Uterus (tissue), 4 donors: Measurements from ENCODE around the gene NRF1. TPM values are rescaled to one million over a fixed set of nuclear protein-coding genes. Genes with fewer than 3 reads are reported as not detected.

Experiments used
- DNase-seq, 2 donors: peaks; one replicate each; pipeline ENCODE4 v3.0.0-alpha.2; 2019 to 2020
- H3K27ac ChIP-seq, 2 donors: fragments of 200-600 bp; sonication (generic); 1 replicate in 1 of 2; 2 replicates in 1 of 2; pipeline ENCODE4 v1.5.1; 2016 to 2018
- H3K27me3 ChIP-seq, 2 donors: fragments of 200-600 bp; sonication (generic); one replicate each; pipeline ENCODE4 v1.5.1; 2018 to 2019; ENCODE audit warnings: control low read depth in 1 of 2
- H3K36me3 ChIP-seq, 2 donors: fragments of 200-600 bp; sonication (generic); one replicate each; pipeline ENCODE4 v1.5.1; 2019; ENCODE audit warnings: control low read depth in 1 of 2
- H3K4me1 ChIP-seq, 2 donors: fragments of 200-600 bp; sonication (generic); one replicate each; pipeline ENCODE4 v1.5.1; 2018 to 2019; ENCODE audit warnings: control low read depth in 1 of 2
- H3K4me3 ChIP-seq, 2 donors: fragments of 200-600 bp; sonication (generic); 1 replicate in 1 of 2; 2 replicates in 1 of 2; pipeline ENCODE4 v1.5.1; 2018 to 2019; ENCODE audit warnings: mild to moderate bottlenecking in 1 of 2
- H3K9me3 ChIP-seq, 2 donors: fragments of 200-600 bp; sonication (generic); one replicate each; pipeline ENCODE4 v1.5.1; 2019; ENCODE audit warnings: control low read depth in 1 of 2
- POLR2A ChIP-seq, 2 donors: fragments of 450-650 bp; IDR thresholded peaks; one replicate each; pipeline ENCODE4 v1.6.1; 2016; ENCODE audit warnings: antibody characterized with exemption in 2 of 2, mild to moderate bottlenecking in 1 of 2, moderate library complexity in 1 of 2
- intact Hi-C: fragments of 100-400 bp; cut with DNase I; formaldehyde crosslinking; loops from one replicate; pipeline ENCODE4 v1.15.1; 2023; ENCODE audit warnings: low total_unique reads
- total RNA-seq, 4 donors: library from RNA; depleted of rRNA in 3 of 4; stranded (reverse); fragments of >200 nt in 3 of 4; gene quantifications; one replicate each; pipeline versions ENCODE4 v1.1.0 to v1.2.4, GENCODE V29; 2014 to 2023
- TF ChIP-seq, protein P1 (sequence below), 4 experiments: fragments of 200-600 bp in 2 of 4; fragments of 450-650 bp in 2 of 4; sonication (generic) in 2 of 4; IDR thresholded peaks; one replicate each; pipeline ENCODE4 v1.5.1; 2016 to 2019; ENCODE audit warnings: antibody characterized with exemption in 4 of 4, mild to moderate bottlenecking in 2 of 4, moderate library complexity in 1 of 4
- donor health status: DM: yes; HTN: yes; CAD: no.

The NRF1 gene
- total RNA-seq, 4 donors from 2014 or later: 18.2 to 56.5 (median 40.4) TPM

DNA sequence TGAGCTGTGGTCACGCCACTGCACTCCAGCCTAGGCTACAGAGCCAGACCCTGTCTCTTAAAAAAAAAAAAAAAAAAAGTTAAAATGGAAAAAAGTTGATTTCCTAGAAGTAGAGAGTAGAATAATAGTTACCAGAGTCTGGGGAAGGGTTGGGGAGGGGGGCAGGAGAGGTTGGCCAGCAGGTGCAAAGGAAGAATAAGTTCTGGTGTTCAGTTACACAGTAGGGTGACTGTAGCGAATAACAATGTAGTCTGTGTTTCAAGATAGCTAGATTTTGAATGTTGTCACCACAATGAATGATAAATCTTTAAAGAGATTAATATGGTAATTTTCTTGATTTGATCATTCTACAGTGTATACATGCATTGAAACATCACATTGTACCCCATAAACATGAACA is 142.9 kb downstream of the NRF1 start:
- Histone ChIP-seq H3K4me3 (no peak overlapping the region), H3K27me3 (no peaks in the 10 kb centered on the region), H3K36me3 (no peaks in the 10 kb centered on the region), H3K4me1 (no peaks in the 10 kb centered on the region), H3K9me3 (no peaks in the 10 kb centered on the region), H3K27ac (no peak overlapping the region)
- no peak for TF ChIP-seq POLR2A (IDR thresholded peaks at IDR 0.05)
- TF ChIP-seq, protein P1, sequence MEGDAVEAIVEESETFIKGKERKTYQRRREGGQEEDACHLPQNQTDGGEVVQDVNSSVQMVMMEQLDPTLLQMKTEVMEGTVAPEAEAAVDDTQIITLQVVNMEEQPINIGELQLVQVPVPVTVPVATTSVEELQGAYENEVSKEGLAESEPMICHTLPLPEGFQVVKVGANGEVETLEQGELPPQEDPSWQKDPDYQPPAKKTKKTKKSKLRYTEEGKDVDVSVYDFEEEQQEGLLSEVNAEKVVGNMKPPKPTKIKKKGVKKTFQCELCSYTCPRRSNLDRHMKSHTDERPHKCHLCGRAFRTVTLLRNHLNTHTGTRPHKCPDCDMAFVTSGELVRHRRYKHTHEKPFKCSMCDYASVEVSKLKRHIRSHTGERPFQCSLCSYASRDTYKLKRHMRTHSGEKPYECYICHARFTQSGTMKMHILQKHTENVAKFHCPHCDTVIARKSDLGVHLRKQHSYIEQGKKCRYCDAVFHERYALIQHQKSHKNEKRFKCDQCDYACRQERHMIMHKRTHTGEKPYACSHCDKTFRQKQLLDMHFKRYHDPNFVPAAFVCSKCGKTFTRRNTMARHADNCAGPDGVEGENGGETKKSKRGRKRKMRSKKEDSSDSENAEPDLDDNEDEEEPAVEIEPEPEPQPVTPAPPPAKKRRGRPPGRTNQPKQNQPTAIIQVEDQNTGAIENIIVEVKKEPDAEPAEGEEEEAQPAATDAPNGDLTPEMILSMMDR (IDR thresholded peaks at IDR 0.05): no peak
- intact Hi-C loops: no loop called here
- DNase-seq: no peak

DNA sequence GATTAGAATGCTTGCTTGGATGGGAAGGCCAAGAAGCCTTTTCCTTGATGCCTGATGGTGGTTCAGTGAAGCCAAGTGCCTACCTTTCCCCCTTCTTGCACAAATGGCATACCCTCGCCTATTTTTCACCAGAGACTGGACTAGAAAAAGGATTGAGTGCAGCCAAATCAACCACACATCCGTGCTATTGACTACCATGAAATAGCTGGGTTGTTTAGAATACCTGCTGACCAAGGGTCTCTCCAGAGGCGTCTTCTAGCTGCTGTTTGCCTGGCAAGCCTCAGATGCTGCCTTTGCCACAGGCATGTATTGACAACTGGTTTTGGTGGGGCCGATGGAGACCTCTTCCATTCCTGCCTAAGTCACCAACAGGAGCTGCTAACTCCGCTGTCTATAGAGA is 146.5 kb downstream of the NRF1 start:
- Histone ChIP-seq H3K9me3 (no peaks in the 10 kb centered on the region), H3K27ac (no peak overlapping the region), H3K27me3 (no peaks in the 10 kb centered on the region), H3K4me1 (no peaks in the 10 kb centered on the region), H3K4me3 (no peak overlapping the region), H3K36me3 (no peaks in the 10 kb centered on the region)
- TF ChIP-seq, protein P1 (IDR thresholded peaks at IDR 0.05): no peak
- no peak for TF ChIP-seq POLR2A (IDR thresholded peaks at IDR 0.05)
- no peak for DNase-seq
- intact Hi-C loops: no loop called here

DNA sequence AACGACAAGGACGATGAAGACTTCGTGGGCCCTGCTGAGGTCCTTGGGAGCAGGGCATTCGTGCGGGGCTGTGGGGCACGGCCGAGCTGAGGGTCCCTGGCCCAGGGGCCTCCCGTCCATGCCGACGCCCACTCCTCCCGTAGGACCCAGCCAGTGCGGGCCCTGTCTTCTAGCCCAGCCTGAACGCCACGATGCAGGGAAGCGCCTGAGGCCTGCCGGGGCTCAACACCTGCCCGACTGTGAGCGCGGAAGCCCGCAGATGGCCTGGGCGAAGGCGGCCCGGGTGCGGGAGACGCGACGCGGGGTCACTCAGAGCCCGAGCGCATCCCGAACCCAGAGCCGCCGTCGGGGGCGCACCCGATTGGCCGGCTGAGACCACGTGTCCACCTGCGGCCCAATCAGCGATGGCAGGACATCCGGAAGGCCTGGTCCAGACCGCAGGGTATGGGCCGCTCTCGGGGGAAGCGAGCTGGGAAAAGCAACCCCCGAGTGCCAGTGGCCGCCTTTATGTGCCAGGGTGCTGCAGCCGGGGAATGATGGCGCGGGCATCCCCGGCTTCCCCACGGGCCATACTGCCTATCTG is 151.0 kb downstream of the NRF1 start:
- intact Hi-C loops: no loop called here
- no peaks in the 10 kb centered on the region for H3K36me3 ChIP-seq
- no peak overlapping the region for H3K27ac ChIP-seq
- TF ChIP-seq, protein P1 (IDR thresholded peaks at IDR 0.05): no peak
- TF ChIP-seq POLR2A (IDR thresholded peaks at IDR 0.05): no peak
- H3K27me3 ChIP-seq: no peaks in the 10 kb centered on the region
- H3K9me3 ChIP-seq: no peaks in the 10 kb centered on the region
- H3K4me1 ChIP-seq: no peaks in the 10 kb centered on the region
- no peak for DNase-seq
- no peak overlapping the region for H3K4me3 ChIP-seq

DNA sequence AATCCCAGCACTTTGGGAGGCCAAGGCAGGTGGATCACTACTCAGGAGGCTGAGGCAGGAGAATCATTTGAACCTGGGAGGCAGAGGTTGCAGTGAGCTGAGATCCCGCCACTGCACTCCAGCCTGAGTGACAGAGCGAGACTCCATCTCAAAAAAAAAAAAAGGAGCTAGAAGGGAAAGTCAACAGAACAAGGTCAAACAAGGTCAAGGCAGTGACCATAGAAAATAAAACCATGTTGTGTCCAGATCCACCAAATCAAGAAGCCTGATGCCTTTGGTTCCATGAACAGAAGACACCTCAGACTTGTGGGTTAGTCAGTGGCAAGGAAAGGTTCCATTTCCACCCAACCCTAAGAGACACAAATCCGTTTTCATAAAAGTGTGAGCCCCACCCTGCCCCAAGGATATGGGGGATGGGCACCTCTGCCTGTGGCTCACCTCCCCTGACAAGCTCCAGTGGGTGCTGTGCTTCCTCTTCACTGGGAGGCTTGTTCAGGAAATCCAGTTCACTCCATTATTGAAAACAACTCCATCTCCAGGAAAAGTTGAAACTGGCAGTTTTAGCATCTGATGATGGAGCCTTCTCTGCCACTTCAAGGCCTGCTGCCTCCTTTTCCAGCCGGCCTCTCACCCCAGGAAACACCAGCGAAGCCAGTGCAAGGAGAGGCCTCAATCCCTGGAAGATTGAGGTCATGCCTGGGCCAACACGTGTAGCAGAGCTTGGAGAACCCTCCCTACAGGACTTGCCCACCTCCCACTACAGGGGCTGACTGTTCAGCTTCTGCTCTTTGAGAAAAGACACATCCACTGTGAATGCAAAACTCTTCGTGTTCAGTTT is 152.9 kb downstream of the NRF1 start:
- DNase-seq: no peak
- Histone ChIP-seq H3K27me3 (no peaks in the 10 kb centered on the region), H3K9me3 (no peaks in the 10 kb centered on the region), H3K27ac (no peak overlapping the region), H3K4me1 (no peaks in the 10 kb centered on the region), H3K36me3 (no peaks in the 10 kb centered on the region), H3K4me3 (no peak overlapping the region)
- intact Hi-C loops: no loop called here
- TF ChIP-seq, protein P1 (IDR thresholded peaks at IDR 0.05): no peak
- no peak for TF ChIP-seq POLR2A (IDR thresholded peaks at IDR 0.05)

DNA sequence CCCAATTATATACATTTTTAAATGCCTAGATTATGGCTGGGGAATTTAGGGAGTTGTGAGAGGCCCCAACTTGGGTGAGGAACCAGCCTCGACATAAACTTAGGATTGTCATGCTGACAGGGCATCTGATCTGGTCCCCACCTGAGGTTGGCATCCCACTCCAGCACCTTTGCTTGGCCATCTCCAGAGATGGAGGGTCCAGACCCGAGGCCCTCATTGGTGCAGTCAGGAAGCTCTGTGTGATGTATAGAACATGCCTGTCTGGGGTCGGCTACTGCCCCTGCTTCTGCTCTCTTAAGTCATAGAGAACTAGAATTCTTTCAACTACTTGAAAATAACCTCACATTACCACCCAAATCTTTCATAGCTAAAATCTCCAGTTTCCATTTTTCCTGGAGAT is 153.8 kb downstream of the NRF1 start:
- H3K4me1 ChIP-seq: no peaks in the 10 kb centered on the region
- DNase-seq: no peak
- H3K9me3 ChIP-seq: no peaks in the 10 kb centered on the region
- intact Hi-C loops: no loop called here
- no peaks in the 10 kb centered on the region for H3K36me3 ChIP-seq
- no peak for TF ChIP-seq POLR2A (IDR thresholded peaks at IDR 0.05)
- TF ChIP-seq, protein P1 (IDR thresholded peaks at IDR 0.05): no peak
- no peak overlapping the region for H3K4me3 ChIP-seq
- no peak overlapping the region for H3K27ac ChIP-seq
- no peaks in the 10 kb centered on the region for H3K27me3 ChIP-seq
